Nephron progenitor cell (in vitro differentiated cells): ENCODE data around the gene PLA2G4E.

Experiments used
- DNase-seq: peaks from one replicate; pipeline ENCODE4 v3.0.0; 2021
- H3K27ac Mint-ChIP-seq: 2 replicates; pipeline ENCODE4 v1.8.0; 2021; ENCODE audit warnings: mild to moderate bottlenecking, moderate library complexity, mixed read lengths
- H3K27me3 Mint-ChIP-seq: 2 replicates; pipeline ENCODE4 v1.8.0; 2021; ENCODE audit warnings: mild to moderate bottlenecking, low read depth, mixed read lengths; ENCODE audit not compliant: poor library complexity
- H3K36me3 Mint-ChIP-seq: 2 replicates; pipeline ENCODE4 v1.8.0; 2021; ENCODE audit warnings: low read depth, mixed read lengths
- H3K4me1 Mint-ChIP-seq: 2 replicates; pipeline ENCODE4 v1.8.0; 2021; ENCODE audit warnings: mixed read lengths
- H3K4me3 Mint-ChIP-seq: 2 replicates; pipeline ENCODE4 v1.8.0; 2021; ENCODE audit warnings: mild to moderate bottlenecking, moderate library complexity, mixed read lengths
- H3K9me3 Mint-ChIP-seq: 2 replicates; pipeline ENCODE4 v1.8.0; 2021; ENCODE audit warnings: mild to moderate bottlenecking, moderate library complexity, mixed read lengths
- CTCF ChIP-seq: fragments of 200-600 bp; sonication (generic); IDR thresholded peaks from 2 replicates; pipeline ENCODE4 v1.5.0; 2021; ENCODE audit warnings: antibody characterized with exemption

PLA2G4E gene

GRCh38 chr15:41940441-41940857 is 80.4 kb downstream of the PLA2G4E start:
- Mint-ChIP-seq H3K4me3 (no peak overlapping the region), H3K4me1 (peaks cover 28% of the 10 kb centered on the region)

GRCh38 chr15:41939986-41940385 is 80.9 kb downstream of the PLA2G4E start:
- Mint-ChIP-seq H3K4me3 (no peak overlapping the region), H3K9me3 (no peaks in the 10 kb centered on the region), H3K36me3 (peaks cover 4% of the 10 kb centered on the region), H3K27ac (no peak overlapping the region), H3K27me3 (no peaks in the 10 kb centered on the region), H3K4me1 (peaks cover 28% of the 10 kb centered on the region)
- no peak for DNase-seq
- no peak for TF ChIP-seq CTCF

More at GRCh38 chr15:41940441-41940857, 80.4 kb downstream of the PLA2G4E start:
- DNase-seq, result no peak
- Mint-ChIP-seq H3K36me3 (peaks cover 4% of the 10 kb centered on the region), H3K9me3 (no peaks in the 10 kb centered on the region), H3K27me3 (no peaks in the 10 kb centered on the region), H3K27ac (no peak overlapping the region)
- no peak for TF ChIP-seq CTCF

- Mint-ChIP-seq H3K36me3 (peaks cover 4% of the 10 kb centered on the region), H3K4me1 (peaks cover 31% of the 10 kb centered on the region), H3K27ac (no peak overlapping the region), H3K4me3 (no peak overlapping the region), H3K27me3 (no peaks in the 10 kb centered on the region), H3K9me3 (no peaks in the 10 kb centered on the region)
- no peak for TF ChIP-seq CTCF
- DNase-seq, result no peak
Observed at GRCh38 chr15:41937568-41937923, 83.3 kb downstream of the PLA2G4E start.

- no peak for DNase-seq
- H3K36me3 Mint-ChIP-seq, result peaks cover 4% of the 10 kb centered on the region
- H3K27ac Mint-ChIP-seq, result no peak overlapping the region
Observed at GRCh38 chr15:41936649-41937567, 83.9 kb downstream of the PLA2G4E start.

GRCh38 chr15:41936155-41936554 is 84.7 kb downstream of the PLA2G4E start:
- H3K4me3 Mint-ChIP-seq, result no peak overlapping the region
- no peaks in the 10 kb centered on the region for H3K27me3 Mint-ChIP-seq
- H3K4me1 Mint-ChIP-seq, result peaks cover 34% of the 10 kb centered on the region
- H3K27ac Mint-ChIP-seq, result no peak overlapping the region
- no peak for TF ChIP-seq CTCF
- no peak for DNase-seq
- H3K36me3 Mint-ChIP-seq, result peaks cover 3% of the 10 kb centered on the region
- H3K9me3 Mint-ChIP-seq, result no peaks in the 10 kb centered on the region

More at GRCh38 chr15:41936649-41937567, 83.9 kb downstream of the PLA2G4E start:
- Mint-ChIP-seq H3K4me3 (no peak overlapping the region), H3K9me3 (no peaks in the 10 kb centered on the region), H3K27me3 (no peaks in the 10 kb centered on the region), H3K4me1 (peaks cover 33% of the 10 kb centered on the region)
- no peak for TF ChIP-seq CTCF
